ENCODE data around the gene ANKS1B.
"Not testable (repeated sequence)": the region's sequence is repeated elsewhere in the genome, so short reads cannot be mapped to it uniquely, and the experiment has no call there.

ANKS1B gene

GRCh38 chr12:99686142-99686541 is 298.6 kb downstream of the ANKS1B start:
- DNase-seq: no peak

GRCh38 chr12:99680276-99680675 is 304.5 kb downstream of the ANKS1B start:
- DNase-seq: no peak

DNA sequence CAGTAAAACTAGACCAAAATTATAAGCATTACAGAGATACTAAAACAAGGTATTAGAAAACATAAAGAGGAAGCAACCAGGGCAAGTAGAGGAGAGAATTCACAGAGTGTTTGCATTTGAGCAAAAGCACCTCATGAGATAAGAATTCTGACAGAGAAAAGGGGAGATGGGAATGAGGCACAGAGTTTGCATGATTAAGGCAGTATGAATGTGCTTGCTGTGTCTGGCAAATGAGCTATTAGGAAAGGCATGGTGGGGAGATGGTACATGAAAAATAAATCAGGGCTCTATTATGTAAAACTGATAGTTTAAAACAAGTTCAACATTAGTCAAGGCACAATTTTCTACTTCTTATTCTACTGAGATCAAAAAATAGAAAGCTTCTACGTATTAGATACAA is 314.1 kb downstream of the ANKS1B start:
- no peak for DNase-seq

GRCh38 chr12:99658671-99659349 is 325.9 kb downstream of the ANKS1B start:
- no peak for DNase-seq

DNA sequence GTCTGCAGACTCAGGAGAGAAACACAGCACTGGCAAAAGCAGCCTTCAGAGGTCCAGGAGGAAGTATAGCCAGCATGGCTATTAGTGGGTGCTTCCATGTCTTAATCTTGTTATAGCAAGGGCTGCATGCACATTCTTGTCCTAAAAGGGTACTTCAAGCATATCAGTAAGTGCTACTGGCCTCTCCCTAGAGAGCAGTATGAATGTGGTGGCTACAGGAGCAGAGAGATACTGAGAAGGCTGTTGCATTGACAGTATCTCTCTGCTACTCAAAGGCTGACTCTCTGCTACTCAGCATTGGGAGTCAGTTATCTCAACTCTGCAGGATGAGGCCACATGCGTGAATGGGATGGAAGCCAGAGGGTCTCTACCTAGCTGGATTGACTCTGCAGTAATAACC is 335.2 kb downstream of the ANKS1B start:
- DNase-seq: no peak

- no peak for DNase-seq
Measured at GRCh38 chr12:99648183-99648582, 336.6 kb downstream of the ANKS1B start.

DNA sequence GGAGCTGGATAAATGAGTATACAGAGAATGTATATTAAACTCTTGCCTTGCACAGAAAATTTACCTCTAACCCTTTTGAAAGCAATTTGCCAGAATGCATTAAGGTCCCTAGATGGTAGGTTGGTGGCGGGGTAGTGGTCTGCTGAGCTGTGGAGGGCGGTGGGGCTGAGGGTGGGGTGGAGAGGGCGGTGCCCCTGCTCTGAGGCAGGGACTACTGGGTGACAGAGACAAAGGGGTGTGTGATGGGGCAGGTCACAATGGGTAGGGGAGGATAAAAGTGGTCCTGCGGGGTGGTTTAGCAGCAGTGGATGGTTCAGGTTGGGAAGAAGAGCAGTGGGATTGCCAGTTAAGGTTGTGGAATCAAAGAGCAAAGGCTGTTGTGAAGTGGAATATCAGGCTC is 337.3 kb downstream of the ANKS1B start, which contains the start of gene GARIN6:
Gene GARIN6, plus strand, starts transcription at position 301 of the 400 bp plus-strand sequence. CDS start 422 bp downstream, outside the sequence.
- no peak for DNase-seq

DNA sequence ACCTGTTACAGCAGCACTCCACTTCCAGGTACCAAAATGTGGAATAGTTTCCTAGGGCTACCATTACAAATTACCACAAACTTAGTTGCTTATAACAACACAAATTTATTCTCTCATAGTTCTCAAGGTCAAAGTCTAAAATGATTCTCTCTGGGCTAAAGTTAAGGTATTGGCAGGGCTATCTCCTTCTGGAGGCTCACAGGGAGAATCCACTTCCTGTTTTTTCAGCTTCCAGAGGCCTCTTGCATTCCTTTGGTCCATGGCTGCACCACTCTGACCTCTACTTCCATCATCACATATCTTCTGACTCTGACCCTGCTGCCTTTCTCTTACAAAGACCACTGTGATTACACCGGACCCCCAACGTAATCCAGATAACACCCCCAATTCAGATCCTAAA is 340.1 kb downstream of the ANKS1B start:
- DNase-seq: no peak

- no peak for DNase-seq
Measured at GRCh38 chr12:99627459-99627858, 357.3 kb downstream of the ANKS1B start.

DNA sequence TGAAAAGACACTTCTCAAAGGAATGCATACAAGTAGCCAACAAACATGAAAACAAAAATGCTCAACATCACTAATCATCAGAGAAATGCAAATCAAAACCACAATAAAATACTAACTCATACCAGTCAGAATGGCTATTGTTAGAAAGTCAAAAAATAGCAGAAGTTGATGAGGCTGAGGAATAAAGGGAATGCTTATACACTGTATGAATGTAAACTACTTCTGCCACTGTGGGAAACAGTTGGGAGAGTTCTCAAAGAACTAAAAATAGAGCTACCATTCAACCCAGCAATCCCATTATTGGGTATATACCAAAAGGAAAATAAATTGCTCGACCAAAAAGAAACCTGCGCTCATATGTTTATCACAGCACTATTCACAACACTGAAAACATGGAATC is 360.1 kb downstream of the ANKS1B start:
- DNase-seq: not testable (repeated sequence)

- DNase-seq: no peak
Measured at GRCh38 chr12:99620159-99620479, 364.6 kb downstream of the ANKS1B start.

DNA sequence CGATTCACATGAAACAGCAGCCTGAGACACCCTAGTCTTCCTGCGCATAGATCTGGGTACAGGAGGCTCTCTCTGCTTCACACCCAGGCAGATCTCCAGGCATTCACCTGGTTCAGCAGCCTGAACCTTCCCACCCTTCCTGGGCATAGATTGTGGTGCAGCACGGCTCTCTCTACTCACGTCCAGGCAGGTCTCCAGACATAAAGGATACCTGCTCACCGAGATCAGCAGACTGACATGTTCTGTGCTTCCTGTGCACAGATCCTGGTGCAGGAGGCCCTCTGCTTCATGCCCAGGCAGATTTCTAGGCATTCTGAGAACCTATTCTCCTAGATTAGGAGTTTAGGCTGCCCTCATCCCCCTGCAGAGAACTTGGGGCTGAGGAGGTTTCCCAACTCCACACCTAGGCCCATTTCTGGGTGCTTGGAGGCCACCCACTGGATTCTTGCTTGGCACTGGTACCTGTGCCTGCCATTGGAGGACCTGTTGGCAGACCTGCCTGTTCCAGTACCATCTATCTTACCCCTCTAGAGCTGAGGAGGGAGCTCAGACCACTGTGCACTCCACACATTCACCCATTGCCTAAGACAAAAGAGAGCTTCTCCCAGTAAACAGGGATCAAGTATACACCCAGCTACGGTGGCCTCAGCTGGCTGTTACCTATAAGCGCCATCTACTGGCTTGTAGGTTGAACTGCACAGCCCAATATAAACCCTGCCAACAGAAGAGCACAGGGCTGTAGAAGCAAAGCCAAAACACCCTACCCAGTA is 365.2 kb downstream of the ANKS1B start:
- peak; percentile 37 to 51 for DNase-seq

DNA sequence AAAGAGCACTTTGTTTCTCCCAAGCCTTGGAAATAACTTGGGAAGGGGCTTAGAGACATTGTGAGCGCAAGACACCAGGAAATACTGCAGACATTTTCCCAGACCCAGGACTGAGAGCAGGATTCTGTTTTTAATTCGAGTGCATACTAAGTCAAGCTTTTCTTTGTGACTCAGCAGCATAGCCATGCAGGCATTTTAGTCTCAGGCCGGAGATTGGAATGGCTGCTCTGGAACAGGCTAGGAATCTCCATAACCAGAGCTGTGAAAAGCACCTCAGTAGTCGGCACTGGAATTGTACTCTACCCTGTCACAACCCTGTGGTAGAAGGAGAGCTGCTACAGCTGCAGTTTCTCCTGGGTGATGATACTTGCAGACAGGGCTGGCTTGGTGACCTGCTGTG is 366.1 kb downstream of the ANKS1B start:
- DNase-seq: no peak

- no peak for DNase-seq
Measured at GRCh38 chr12:99611599-99611998, 373.1 kb downstream of the ANKS1B start.

- DNase-seq: no peak
Measured at GRCh38 chr12:99611117-99611516, 373.6 kb downstream of the ANKS1B start.

DNA sequence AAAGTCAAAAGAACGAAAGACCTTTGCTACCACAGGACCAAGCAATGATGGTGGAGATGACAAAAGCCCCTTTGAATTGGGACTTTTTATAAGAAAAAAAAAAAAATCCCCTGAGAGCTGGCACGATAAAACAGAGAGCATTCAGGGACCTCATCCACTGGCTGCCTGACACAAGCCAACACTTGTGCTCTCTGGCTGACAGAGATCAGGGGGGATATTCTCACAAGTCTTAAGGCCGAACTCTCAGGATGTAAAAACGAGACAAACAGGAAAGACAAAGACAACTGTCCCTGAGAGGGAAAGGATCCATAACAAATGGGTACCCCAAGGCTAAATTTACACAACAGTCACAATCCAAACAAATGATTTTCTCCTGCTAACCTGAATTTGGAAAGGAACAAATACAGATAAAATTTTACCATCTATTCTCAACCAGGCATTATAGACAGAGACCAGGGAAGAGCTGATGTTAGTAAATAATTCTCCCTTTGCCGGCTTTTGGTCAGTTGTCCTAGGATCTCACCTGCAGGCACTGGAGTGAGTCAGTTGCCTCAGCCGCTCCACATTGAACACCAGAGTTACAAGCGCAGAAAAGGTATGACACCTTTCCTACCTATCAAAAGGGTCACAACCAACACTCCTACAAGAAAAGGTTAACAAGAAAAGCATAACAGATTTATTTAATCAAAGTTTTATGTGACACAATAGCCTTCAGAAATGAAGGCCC is 375.1 kb downstream of the ANKS1B start:
- no peak for DNase-seq

- DNase-seq: no peak
Measured at GRCh38 chr12:99600388-99600787, 384.3 kb downstream of the ANKS1B start.

GRCh38 chr12:99598785-99599184 is 386.0 kb downstream of the ANKS1B start:
- no peak for DNase-seq

DNA sequence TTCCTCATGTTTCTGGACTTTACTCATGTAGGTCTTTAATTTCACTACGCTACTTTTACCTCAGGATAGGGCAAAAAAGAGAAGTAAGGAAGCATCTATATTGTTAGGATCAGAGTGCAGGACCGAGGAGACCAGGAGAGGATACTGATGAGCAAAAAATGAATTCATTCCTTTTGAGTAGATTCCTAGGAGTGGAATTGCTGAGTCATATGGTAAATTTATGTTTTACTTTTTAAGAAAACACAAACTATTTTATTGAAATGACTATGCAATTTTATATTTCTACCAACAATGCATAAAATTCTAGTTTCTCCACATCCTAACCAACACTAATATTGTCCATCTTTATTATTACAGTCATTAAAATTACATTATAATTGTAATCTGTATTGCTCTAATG is 388.0 kb downstream of the ANKS1B start:
- no peak for DNase-seq

GRCh38 chr12:99577125-99577524 is 407.6 kb downstream of the ANKS1B start:
- DNase-seq: not testable (repeated sequence)

DNA sequence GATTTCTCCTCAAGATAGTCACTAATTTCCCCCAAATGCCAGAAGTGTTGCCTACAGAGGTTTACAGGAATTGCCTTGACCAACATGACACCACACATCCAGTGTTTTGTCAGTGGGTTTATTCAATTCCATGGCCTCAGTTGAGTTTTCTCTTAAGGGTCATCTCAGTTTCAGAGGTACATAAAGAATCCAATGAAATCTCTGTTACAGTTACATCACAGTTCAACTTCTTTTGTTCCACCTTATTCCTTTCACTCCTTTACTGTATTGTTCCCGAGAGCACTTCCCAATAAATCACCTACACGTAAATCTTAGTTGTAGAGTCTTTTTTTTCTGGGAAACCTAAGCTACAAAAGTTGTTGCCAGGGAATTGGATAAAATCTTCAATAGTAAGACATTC is 410.8 kb downstream of the ANKS1B start:
- no peak for DNase-seq

GRCh38 chr12:99567072-99567471 is 417.7 kb downstream of the ANKS1B start:
- DNase-seq: no peak

GRCh38 chr12:99558109-99558508 is 426.6 kb downstream of the ANKS1B start:
- no peak for DNase-seq

- DNase-seq: no peak
Measured at GRCh38 chr12:99553461-99553860, 431.3 kb downstream of the ANKS1B start.

Measured in Kasumi-1 (cell line).